Caco-2 (cell line): ENCODE results near the gene CD247. TPM values are rescaled to one million over a fixed set of nuclear protein-coding genes. Genes with fewer than 3 reads are reported as not detected.

Experiments used
- BruUV-seq: library from RNA; stranded (reverse); fragments of 400-500 nt; replicated peaks from 2 replicates; lab custom pipeline; 2021; lab: Mats Ljungman, UMichigan
- CTCF ChIA-PET: fragments of 300-600 bp; sonication (Branson Sonifier 250); formaldehyde crosslinking; loops from one replicate; lab custom pipeline; 2022; ENCODE audit warnings: antibody characterized with exemption; lab: Charles Lee
- POLR2A ChIA-PET: fragments of 300-600 bp; sonication (Branson Sonifier 250); formaldehyde crosslinking; loops from one replicate; lab custom pipeline; 2022; ENCODE audit warnings: antibody characterized with exemption; lab: Charles Lee
- DNase-seq, 2 experiments: peaks; one replicate each; pipeline versions ENCODE4 v3.0.0 to v3.0.0-alpha.2; 2020 to 2022
- H3K27me3 ChIP-seq: replicated peaks from 2 replicates; pipeline ENCODE4 v1.6.0; 2011; ENCODE audit warnings: low read length; ENCODE audit not compliant: control insufficient read depth, insufficient read depth
- H3K36me3 ChIP-seq: 2 replicates; pipeline ENCODE4 v1.5.1; 2011; ENCODE audit warnings: low read length; ENCODE audit not compliant: control insufficient read depth, insufficient read depth
- H3K4me1 ChIP-seq: fragments of 250-450 bp; sonication (Bioruptor Pico); 2 replicates; pipeline ENCODE4 v1.5.1; 2020; ENCODE audit warnings: mild to moderate bottlenecking
- H3K4me3 ChIP-seq: 2 replicates; pipeline ENCODE4 v1.5.1; 2011; ENCODE audit warnings: low read depth, mild to moderate bottlenecking, control low read depth, low read length
- H3K9me3 ChIP-seq: fragments of 250-450 bp; sonication (Bioruptor Pico); 2 replicates; pipeline ENCODE4 v1.5.1; 2020; ENCODE audit warnings: mild to moderate bottlenecking, moderate library complexity
- H3K27ac Mint-ChIP-seq: one replicate; pipeline ENCODE4 v1.8.0; 2022; ENCODE audit warnings: mixed read lengths; ENCODE audit not compliant: unreplicated experiment
- H3K27me3 Mint-ChIP-seq: one replicate; pipeline ENCODE4 v1.8.0; 2022; ENCODE audit warnings: mixed read lengths; ENCODE audit not compliant: insufficient read depth, unreplicated experiment
- H3K36me3 Mint-ChIP-seq: one replicate; pipeline ENCODE4 v1.8.0; 2022; ENCODE audit warnings: mild to moderate bottlenecking, mixed read lengths; ENCODE audit not compliant: insufficient read depth, unreplicated experiment
- H3K4me1 Mint-ChIP-seq: one replicate; pipeline ENCODE4 v1.8.0; 2022; ENCODE audit warnings: low read depth, mixed read lengths; ENCODE audit not compliant: unreplicated experiment
- H3K4me3 Mint-ChIP-seq: one replicate; pipeline ENCODE4 v1.8.0; 2022; ENCODE audit warnings: mild to moderate bottlenecking, moderate library complexity, mixed read lengths; ENCODE audit not compliant: unreplicated experiment
- H3K9me3 Mint-ChIP-seq: one replicate; pipeline ENCODE4 v1.8.0; 2022; ENCODE audit warnings: mixed read lengths; ENCODE audit not compliant: unreplicated experiment
- intact Hi-C: fragments of 100-400 bp; cut with micrococcal nuclease; formaldehyde crosslinking; loops from one replicate; pipeline ENCODE4 v1.10.0; 2022; ENCODE audit not compliant: unreplicated experiment
- total RNA-seq: library from RNA; stranded (reverse); gene quantifications from 2 replicates; pipeline ENCODE4 v1.2.3, GENCODE V29; 2022
- TF ChIP-seq, protein P1 (sequence below), 2 experiments: fragments of 200-600 bp in 1 of 2; IDR thresholded peaks; 1 replicate in 1 of 2; 2 replicates in 1 of 2; pipeline versions ENCODE4 v1.5.1 to v1.8.0; 2011 to 2022; ENCODE audit warnings: antibody characterized with exemption in 1 of 2, control low read depth in 1 of 2, inconsistent platforms in 1 of 2, low read depth in 1 of 2, low read length in 1 of 2, mild to moderate bottlenecking in 1 of 2, moderate library complexity in 1 of 2; ENCODE audit not compliant: insufficient read depth in 1 of 2, severe bottlenecking in 1 of 2, unreplicated experiment in 1 of 2

CD247 gene
- total RNA-seq, 1 experiment from 2014 or later = not detected

DNA sequence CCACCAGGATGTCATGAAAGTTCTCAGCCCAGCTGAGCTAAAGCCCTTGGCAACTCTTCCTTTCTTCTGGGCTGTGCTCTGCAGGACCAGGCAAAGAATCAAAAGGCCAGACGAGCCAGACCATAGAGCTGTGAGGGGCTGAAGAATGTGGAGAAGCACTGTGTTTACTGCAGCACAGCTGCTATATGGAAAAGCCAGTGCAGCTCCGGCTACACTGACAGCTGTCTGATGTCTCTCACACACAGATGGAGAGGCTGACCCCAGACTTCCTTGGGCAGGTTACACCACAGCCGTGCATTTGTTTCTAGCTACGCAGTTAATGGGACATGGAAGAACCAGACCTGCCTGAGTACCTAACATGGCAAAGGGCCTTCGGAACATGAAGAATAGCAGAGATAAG lies 40.3 kb downstream of the CD247 start:
- TF ChIP-seq, protein P1, sequence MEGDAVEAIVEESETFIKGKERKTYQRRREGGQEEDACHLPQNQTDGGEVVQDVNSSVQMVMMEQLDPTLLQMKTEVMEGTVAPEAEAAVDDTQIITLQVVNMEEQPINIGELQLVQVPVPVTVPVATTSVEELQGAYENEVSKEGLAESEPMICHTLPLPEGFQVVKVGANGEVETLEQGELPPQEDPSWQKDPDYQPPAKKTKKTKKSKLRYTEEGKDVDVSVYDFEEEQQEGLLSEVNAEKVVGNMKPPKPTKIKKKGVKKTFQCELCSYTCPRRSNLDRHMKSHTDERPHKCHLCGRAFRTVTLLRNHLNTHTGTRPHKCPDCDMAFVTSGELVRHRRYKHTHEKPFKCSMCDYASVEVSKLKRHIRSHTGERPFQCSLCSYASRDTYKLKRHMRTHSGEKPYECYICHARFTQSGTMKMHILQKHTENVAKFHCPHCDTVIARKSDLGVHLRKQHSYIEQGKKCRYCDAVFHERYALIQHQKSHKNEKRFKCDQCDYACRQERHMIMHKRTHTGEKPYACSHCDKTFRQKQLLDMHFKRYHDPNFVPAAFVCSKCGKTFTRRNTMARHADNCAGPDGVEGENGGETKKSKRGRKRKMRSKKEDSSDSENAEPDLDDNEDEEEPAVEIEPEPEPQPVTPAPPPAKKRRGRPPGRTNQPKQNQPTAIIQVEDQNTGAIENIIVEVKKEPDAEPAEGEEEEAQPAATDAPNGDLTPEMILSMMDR (IDR thresholded peaks at IDR 0.05; ENCODE audit: insufficient read depth in 1 of 2, low read depth in 1 of 2, low read length in 1 of 2, severe bottlenecking in 1 of 2, unreplicated experiment in 1 of 2) = no peak
- Mint-ChIP-seq H3K36me3 (no peaks in the 10 kb centered on the region), H3K27me3 (no peaks in the 10 kb centered on the region), H3K4me1 (peaks cover 10% of the 10 kb centered on the region), H3K27ac (no peak overlapping the region), H3K4me3 (no peak overlapping the region), H3K9me3 (no peaks in the 10 kb centered on the region)
- no peaks in the 10 kb centered on the region for H3K36me3 ChIP-seq
- H3K4me1 ChIP-seq = no peaks in the 10 kb centered on the region
- CTCF ChIA-PET = no interaction called here
- no peak for DNase-seq
- no peaks in the 10 kb centered on the region for H3K9me3 ChIP-seq
- POLR2A ChIA-PET = no interaction called here
- no peaks in the 10 kb centered on the region for H3K27me3 ChIP-seq
- no peak overlapping the region for H3K4me3 ChIP-seq
- no TSS peak for BruUV-seq
- intact Hi-C loops = no loop called here

DNA sequence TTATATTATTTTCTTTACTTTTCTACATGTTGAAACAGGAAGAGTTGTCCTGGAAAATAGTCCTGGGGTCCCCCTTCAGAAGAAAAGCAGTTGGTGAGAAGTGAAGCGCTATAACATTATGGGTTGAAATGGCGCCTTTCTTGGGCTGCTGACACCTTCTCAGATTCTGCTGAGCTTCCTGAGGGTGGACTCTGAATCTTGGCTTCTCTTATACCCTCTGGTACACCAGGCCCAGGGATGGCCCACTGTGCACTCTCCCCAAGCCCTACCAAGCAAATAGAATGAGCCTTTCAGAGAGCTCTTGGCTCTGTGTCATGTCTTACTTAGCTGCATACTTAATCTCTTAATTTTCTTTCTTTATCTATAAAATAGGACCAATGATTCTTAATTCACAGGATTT lies 42.3 kb downstream of the CD247 start:
- POLR2A ChIA-PET = no interaction called here
- intact Hi-C loops = no loop called here
- Histone ChIP-seq H3K27me3 (no peaks in the 10 kb centered on the region), H3K4me3 (no peak overlapping the region), H3K4me1 (no peaks in the 10 kb centered on the region), H3K9me3 (no peaks in the 10 kb centered on the region), H3K36me3 (no peaks in the 10 kb centered on the region)
- Mint-ChIP-seq H3K9me3 (no peaks in the 10 kb centered on the region), H3K4me3 (no peak overlapping the region), H3K4me1 (peaks cover 15% of the 10 kb centered on the region), H3K27me3 (no peaks in the 10 kb centered on the region), H3K27ac (no peak overlapping the region), H3K36me3 (no peaks in the 10 kb centered on the region)
- TF ChIP-seq, protein P1 (IDR thresholded peaks at IDR 0.05; ENCODE audit: insufficient read depth in 1 of 2, low read depth in 1 of 2, low read length in 1 of 2, severe bottlenecking in 1 of 2, unreplicated experiment in 1 of 2) = no peak
- DNase-seq = no peak
- BruUV-seq = no TSS peak
- CTCF ChIA-PET = no interaction called here

DNA sequence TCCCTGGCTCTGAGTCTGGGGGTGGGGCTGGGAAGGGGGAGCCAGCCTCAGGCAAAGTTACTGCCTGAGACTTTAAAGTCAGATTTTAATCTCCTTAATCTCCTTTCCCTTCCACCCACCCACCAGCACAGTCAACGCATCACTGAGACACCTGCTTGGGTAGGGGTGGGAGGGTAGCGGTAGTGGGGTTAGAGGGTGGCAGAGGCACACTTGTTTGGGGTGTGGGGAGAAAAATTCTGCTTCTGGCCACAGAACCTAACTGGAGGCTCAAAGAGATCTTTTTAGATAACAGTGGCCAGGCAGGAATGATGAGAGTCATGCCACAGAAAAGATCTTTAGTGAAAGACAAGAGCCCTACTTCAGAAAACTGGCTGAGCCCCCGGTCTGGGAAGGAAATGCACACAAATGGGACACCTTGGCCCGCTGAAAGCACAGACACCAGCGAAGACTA lies 44.1 kb downstream of the CD247 start:
- TF ChIP-seq, protein P1 (IDR thresholded peaks at IDR 0.05; ENCODE audit: insufficient read depth in 1 of 2, low read depth in 1 of 2, low read length in 1 of 2, severe bottlenecking in 1 of 2, unreplicated experiment in 1 of 2) = no peak
- intact Hi-C loops = no loop called here
- no peak for DNase-seq
- no peak overlapping the region for H3K4me3 Mint-ChIP-seq
- H3K36me3 ChIP-seq = no peaks in the 10 kb centered on the region
- H3K27me3 Mint-ChIP-seq = no peaks in the 10 kb centered on the region
- H3K4me1 ChIP-seq = no peaks in the 10 kb centered on the region
- H3K27ac Mint-ChIP-seq = no peak overlapping the region
- H3K27me3 ChIP-seq = no peaks in the 10 kb centered on the region
- H3K9me3 Mint-ChIP-seq = no peaks in the 10 kb centered on the region
- no peaks in the 10 kb centered on the region for H3K9me3 ChIP-seq
- no TSS peak for BruUV-seq
- no peaks in the 10 kb centered on the region for H3K36me3 Mint-ChIP-seq
- POLR2A ChIA-PET = no interaction called here
- CTCF ChIA-PET = no interaction called here
- no peak overlapping the region for H3K4me3 ChIP-seq
- peaks cover 15% of the 10 kb centered on the region for H3K4me1 Mint-ChIP-seq
